CD14-positive monocyte (primary cell): ENCODE data around the gene UBE2A. TPM values are rescaled to one million over a fixed set of nuclear protein-coding genes. Genes with fewer than 3 reads are reported as not detected.

ENCODE experiments used
- DNase-seq, 3 donors: peaks; one replicate each; pipeline ENCODE4 v3.0.0-alpha.2; 2011 to 2022
- H2AFZ ChIP-seq: 2 replicates; pipeline ENCODE4 v1.6.0; 2012; ENCODE audit warnings: mild to moderate bottlenecking, low read depth, low read length, inconsistent platforms; ENCODE audit not compliant: insufficient read depth, poor library complexity, severe bottlenecking
- H3K27ac ChIP-seq, 2 donors: 1 replicate in 1 of 2; 2 replicates in 1 of 2; pipeline ENCODE4 v1.5.1; 2012 to 2013; ENCODE audit warnings: low read length in 2 of 2, control low read depth in 1 of 2, inconsistent platforms in 1 of 2, low read depth in 1 of 2, mild to moderate bottlenecking in 1 of 2
- H3K27me3 ChIP-seq, 2 donors: one replicate each; pipeline versions ENCODE4 v1.6.0 to v1.6.1; 2011 to 2013; ENCODE audit warnings: low read length in 2 of 2; ENCODE audit not compliant: control insufficient read depth in 2 of 2, insufficient read depth in 2 of 2
- H3K36me3 ChIP-seq, 2 donors: replicated peaks in 1 of 2; 1 replicate in 1 of 2; 2 replicates in 1 of 2; pipeline versions ENCODE4 v1.5.1 to v1.6.1; 2012 to 2013; ENCODE audit warnings: low read length in 2 of 2, control low read depth in 1 of 2, inconsistent platforms in 1 of 2, mild to moderate bottlenecking in 1 of 2; ENCODE audit not compliant: insufficient read depth in 2 of 2, control insufficient read depth in 1 of 2
- H3K4me1 ChIP-seq, 2 donors: 1 replicate in 1 of 2; 2 replicates in 1 of 2; pipeline versions ENCODE4 v1.5.1 to v1.6.1; 2012 to 2013; ENCODE audit warnings: low read length in 2 of 2, control low read depth in 1 of 2, inconsistent platforms in 1 of 2, mild to moderate bottlenecking in 1 of 2, moderate library complexity in 1 of 2; ENCODE audit not compliant: insufficient read depth in 2 of 2, control insufficient read depth in 1 of 2
- H3K4me2 ChIP-seq: replicated peaks from 2 replicates; pipeline ENCODE3; 2012; ENCODE audit warnings: low read length, moderate library complexity, mild to moderate bottlenecking; ENCODE audit not compliant: poor library complexity, severe bottlenecking; ENCODE audit errors: extremely low read depth
- H3K4me3 ChIP-seq, 3 experiments: fragments of 200-600 bp in 1 of 3; sonication (generic) in 1 of 3; replicated peaks in 1 of 3; 1 replicate in 2 of 3; 2 replicates in 1 of 3; pipeline ENCODE4 v1.5.1; 2011 to 2013; ENCODE audit warnings: low read length in 3 of 3, mild to moderate bottlenecking in 3 of 3, control low read depth in 2 of 3, low read depth in 2 of 3, inconsistent platforms in 1 of 3, moderate library complexity in 1 of 3
- H3K79me2 ChIP-seq: 2 replicates; pipeline ENCODE4 v1.6.0; 2012; ENCODE audit warnings: mild to moderate bottlenecking, control low read depth, inconsistent platforms, low read length, moderate library complexity; ENCODE audit not compliant: insufficient read depth
- H3K9ac ChIP-seq: 2 replicates; pipeline ENCODE4 v1.6.0; 2017; ENCODE audit warnings: low read length, mild to moderate bottlenecking; ENCODE audit not compliant: insufficient read depth, poor library complexity, severe bottlenecking
- H3K9me3 ChIP-seq, 2 donors: replicated peaks in 1 of 2; 1 replicate in 1 of 2; 2 replicates in 1 of 2; pipeline versions ENCODE4 v1.5.1 to v1.6.1; 2012 to 2013; ENCODE audit warnings: low read length in 2 of 2, control low read depth in 1 of 2; ENCODE audit not compliant: control insufficient read depth in 1 of 2, insufficient read depth in 1 of 2
- H4K20me1 ChIP-seq: 2 replicates; pipeline ENCODE4 v1.6.0; 2012; ENCODE audit warnings: mild to moderate bottlenecking, low read length, control low read depth, moderate library complexity; ENCODE audit not compliant: insufficient read depth
- H3K27ac Mint-ChIP-seq, 7 donors: one replicate each; pipeline ENCODE4 v1.8.0; 2020; ENCODE audit warnings: mild to moderate bottlenecking in 7 of 7, mixed read lengths in 7 of 7, moderate library complexity in 6 of 7, inconsistent platforms in 2 of 7
- H3K27me3 Mint-ChIP-seq, 3 donors: one replicate each; pipeline ENCODE4 v1.8.0; 2021 to 2022; ENCODE audit warnings: low read depth in 3 of 3, mild to moderate bottlenecking in 3 of 3, mixed read lengths in 3 of 3, moderate library complexity in 3 of 3, inconsistent platforms in 1 of 3
- H3K36me3 Mint-ChIP-seq, 2 donors: one replicate each; pipeline ENCODE4 v1.8.0; 2020; ENCODE audit warnings: mixed read lengths in 2 of 2, inconsistent platforms in 1 of 2, mild to moderate bottlenecking in 1 of 2
- H3K4me1 Mint-ChIP-seq: one replicate; pipeline ENCODE4 v1.8.0; 2020; ENCODE audit warnings: mild to moderate bottlenecking, mixed read lengths
- H3K4me3 Mint-ChIP-seq, 2 donors: one replicate each; pipeline ENCODE4 v1.8.0; 2020; ENCODE audit warnings: mild to moderate bottlenecking in 2 of 2, mixed read lengths in 2 of 2, moderate library complexity in 1 of 2
- H3K9me3 Mint-ChIP-seq, 7 donors: one replicate each; pipeline ENCODE4 v1.8.0; 2020 to 2022; ENCODE audit warnings: mixed read lengths in 7 of 7, mild to moderate bottlenecking in 6 of 7, moderate library complexity in 6 of 7, inconsistent platforms in 2 of 7
- CTCF ChIP-seq: fragments of 200-600 bp; IDR thresholded peaks from one replicate; pipeline ENCODE4 v1.8.0; 2022; ENCODE audit warnings: antibody characterized with exemption, mild to moderate bottlenecking
- WGBS: methylation state at CpG from one replicate; pipeline ENCODE4 v1.1.5; 2013; ENCODE audit warnings: missing lambda C conversion rate; ENCODE audit not compliant: insufficient coverage; 5-methylcytosine and 5-hydroxymethylcytosine counted together
- intact Hi-C, 2 donors: fragments of 100-400 bp; cut with micrococcal nuclease; formaldehyde crosslinking; loops; one replicate each; pipeline versions ENCODE4 v1.15.0 to v1.15.1; 2023
- polyA plus RNA-seq, 3 donors: library from polyadenylated mRNA; depleted of rRNA in 1 of 3; unstranded in 2 of 3; stranded (reverse) in 1 of 3; fragments of 300-500 nt in 2 of 3; fragments of >200 nt in 1 of 3; fragmentation: Illumina TruSeq in 2 of 3; gene quantifications; 1 replicate in 2 of 3; 2 replicates in 1 of 3; pipeline ENCODE4 v1.2.3, GENCODE V29; 2012 to 2021

UBE2A gene
- polyA plus RNA-seq, 3 donors: 68.7 to 91.4 (median 74.1) TPM

GRCh38 chrX:119579414-119579813, 5.1 kb downstream of the UBE2A start:
- Histone ChIP-seq H3K9me3 (no peaks in the 10 kb centered on the region), H4K20me1 (peaks cover 12% of the 10 kb centered on the region), H3K9ac (no peak overlapping the region), H3K4me2 (no peak overlapping the region), H3K4me1 (peaks cover 7 to 11% of the 10 kb centered on the region in 2 donors), H3K79me2 (peaks cover 18% of the 10 kb centered on the region), H3K36me3 (peaks cover 0 to 29% of the 10 kb centered on the region in 2 donors), H3K4me3 (no peak overlapping the region), H2AFZ (no peak overlapping the region), H3K27ac (no peak overlapping the region), H3K27me3 (peaks cover 0 to 4% of the 10 kb centered on the region in 2 donors)
- H3K4me1 Mint-ChIP-seq: peaks cover 12% of the 10 kb centered on the region
- no peak overlapping the region for H3K4me3 Mint-ChIP-seq
- no peak for TF ChIP-seq CTCF
- H3K9me3 Mint-ChIP-seq: peaks cover 0 to 6% (median 0%) of the 10 kb centered on the region in 7 donors
- peaks cover 0 to 6% (median 0%) of the 10 kb centered on the region in 3 donors for H3K27me3 Mint-ChIP-seq
- H3K36me3 Mint-ChIP-seq: peaks cover 10 to 14% of the 10 kb centered on the region in 2 donors
- no peak overlapping the region for H3K27ac Mint-ChIP-seq
- no peak for DNase-seq
- intact Hi-C loops: no loop called here

DNA sequence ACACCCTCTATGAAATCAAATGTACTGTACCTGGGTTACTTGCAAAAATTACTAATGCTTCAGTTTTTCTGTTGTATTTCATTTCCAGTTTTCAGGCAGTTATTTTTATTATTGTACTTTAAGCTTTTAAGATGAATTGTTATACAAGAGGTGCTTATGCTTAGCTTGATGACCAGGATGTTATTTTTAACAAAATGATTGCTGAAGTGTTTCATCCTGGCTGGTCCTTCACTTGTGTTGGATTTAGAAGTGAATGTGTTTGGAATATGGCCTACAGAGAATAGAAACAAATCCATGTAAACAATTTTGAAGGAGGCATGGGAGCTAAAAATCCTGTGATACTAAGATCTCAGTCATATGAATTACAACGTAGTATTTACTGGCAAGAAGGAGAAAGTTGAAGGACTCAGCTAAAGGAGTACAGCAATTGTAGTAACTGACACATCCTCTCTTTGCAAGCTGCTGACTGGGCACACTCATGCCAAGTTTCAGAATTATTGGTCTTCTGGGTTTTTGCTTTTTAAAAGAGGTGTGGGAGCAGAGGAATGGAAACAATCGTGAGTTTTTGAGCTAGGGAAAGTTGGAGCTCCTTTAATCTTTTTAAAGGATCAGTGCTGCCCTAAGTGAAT, 9.2 kb downstream of the UBE2A start:
- Mint-ChIP-seq H3K9me3 (no peaks in the 10 kb centered on the region), H3K4me3 (no peak overlapping the region), H3K27ac (no peak overlapping the region), H3K27me3 (peaks cover 0 to 7% (median 0%) of the 10 kb centered on the region in 3 donors), H3K4me1 (peaks cover 5% of the 10 kb centered on the region), H3K36me3 (peaks cover 6 to 8% of the 10 kb centered on the region in 2 donors)
- Histone ChIP-seq H3K27me3 (peaks cover 0 to 4% of the 10 kb centered on the region in 2 donors), H3K79me2 (no peaks in the 10 kb centered on the region), H3K27ac (no peak overlapping the region), H3K4me3 (no peak overlapping the region), H3K9me3 (no peaks in the 10 kb centered on the region), H3K4me1 (no peaks in the 10 kb centered on the region), H3K9ac (no peak overlapping the region), H3K36me3 (peaks cover 0 to 23% of the 10 kb centered on the region in 2 donors), H3K4me2 (no peak overlapping the region), H4K20me1 (no peaks in the 10 kb centered on the region), H2AFZ (no peak overlapping the region)
- no peak for DNase-seq
- no CpG with 5 or more reads among the region's 2 CpGs for WGBS
- intact Hi-C loops: no loop called here
- TF ChIP-seq CTCF: no peak
